NOMO-1 treated with DMSO at 0.1 percent for 48 hours (cell line): ENCODE measurements around the gene NLGN1.

Source experiments
- DNase-seq: peaks from one replicate; lab custom pipeline; 2025; ENCODE audit not compliant: unreplicated experiment; lab: John Stamatoyannopoulos, UW

NLGN1 gene

GRCh38 chr3:173945170-173945569 is 547.6 kb downstream of the NLGN1 start:
- no peak for DNase-seq

GRCh38 chr3:173945806-173946205 is 548.3 kb downstream of the NLGN1 start:
- DNase-seq, result no peak

DNA sequence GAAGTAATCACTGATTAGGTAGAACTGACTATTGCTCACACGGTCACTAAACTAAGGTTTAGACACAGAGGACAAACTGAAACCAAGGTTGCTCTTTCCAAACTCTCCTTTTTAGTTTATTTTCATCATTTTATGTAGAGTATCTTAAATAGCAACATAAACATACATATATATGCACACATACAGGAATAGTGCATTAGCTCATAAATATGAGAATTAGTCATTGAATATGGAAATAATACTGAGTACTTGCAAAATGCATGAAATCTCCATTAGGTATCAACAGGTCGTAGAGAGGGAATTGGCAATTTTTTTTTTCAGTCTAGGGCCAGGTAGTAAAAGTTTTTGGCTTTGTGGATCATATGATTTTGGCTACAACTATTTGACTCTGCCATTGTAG is 557.1 kb downstream of the NLGN1 start:
- DNase-seq, result no peak

DNA sequence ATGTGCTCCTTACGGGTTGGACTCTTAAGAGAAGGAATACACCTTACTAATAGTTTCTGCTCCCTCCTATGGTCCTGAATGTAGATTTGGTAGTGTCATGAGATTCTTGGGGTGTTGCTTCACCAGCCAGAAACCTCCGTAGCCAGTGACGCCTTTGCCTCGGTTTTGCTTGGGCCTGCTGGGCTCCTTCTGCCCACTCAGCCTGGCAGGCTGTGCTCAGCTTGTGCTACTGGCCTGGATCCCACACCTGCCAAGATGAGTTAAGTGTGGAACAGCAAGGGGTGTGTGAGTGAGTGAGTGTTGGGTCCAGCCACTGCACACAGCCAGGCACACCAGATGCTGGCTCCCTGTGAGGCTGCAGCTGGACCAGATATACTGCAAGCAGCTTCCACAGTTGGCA is 560.1 kb downstream of the NLGN1 start:
- DNase-seq, result no peak

DNA sequence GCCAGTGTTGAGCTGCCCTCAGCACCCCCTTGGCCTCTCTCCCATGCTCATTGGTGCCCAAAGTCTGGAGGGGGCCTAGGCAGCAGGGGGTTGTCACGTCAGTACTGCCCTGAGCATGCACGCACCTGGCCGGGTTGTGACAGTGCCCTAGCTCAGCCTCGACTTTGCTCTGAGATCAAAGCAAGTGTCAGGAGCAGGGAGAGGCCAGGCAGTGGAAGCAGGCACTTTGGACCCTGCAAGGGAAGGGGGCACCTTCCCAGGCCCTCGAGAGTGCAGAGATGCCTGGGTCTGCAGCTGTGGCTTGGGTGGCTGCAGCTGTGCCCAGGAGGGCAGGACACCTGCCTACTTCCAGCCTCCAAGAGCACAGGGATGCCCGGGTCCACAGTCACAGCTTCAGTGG is 561.3 kb downstream of the NLGN1 start:
- no peak for DNase-seq

DNA sequence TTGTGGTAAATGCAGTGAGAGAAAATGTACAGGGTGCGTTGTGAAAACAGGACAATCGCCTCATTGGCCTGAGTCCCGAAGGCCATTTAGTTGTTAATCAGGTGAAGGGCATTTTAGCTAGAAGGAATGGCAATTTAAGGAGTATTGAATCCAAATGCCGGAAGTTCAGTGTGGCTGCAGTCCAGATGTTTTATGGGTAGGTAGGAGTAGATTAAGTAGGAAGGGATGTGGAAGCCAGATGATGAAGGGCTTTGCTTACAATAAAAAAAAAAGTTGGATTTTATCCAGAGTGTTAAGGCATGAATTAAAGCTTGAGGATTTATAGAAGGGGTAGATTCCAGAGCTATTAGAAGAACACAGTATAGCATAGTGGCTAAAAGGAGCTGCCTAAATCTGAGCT is 572.7 kb downstream of the NLGN1 start:
- no peak for DNase-seq

DNA sequence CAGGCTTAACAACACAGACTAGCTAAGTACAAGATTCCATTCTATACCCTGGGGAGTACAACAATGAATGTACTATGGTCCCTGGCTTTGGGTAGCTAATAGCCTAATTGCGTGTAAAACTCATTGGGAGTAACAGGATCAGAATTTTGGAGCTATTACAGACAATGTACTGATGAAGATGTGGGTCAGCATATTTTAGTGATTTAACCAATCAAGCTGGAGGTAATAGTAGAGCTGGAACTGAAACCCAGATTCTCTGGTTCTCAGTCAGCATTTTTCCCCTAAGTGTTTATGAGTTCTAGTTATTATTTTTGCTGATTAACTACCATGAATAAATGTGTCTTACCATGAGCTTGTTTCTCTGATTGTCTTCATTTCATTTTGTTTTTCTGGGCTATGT is 578.7 kb downstream of the NLGN1 start:
- DNase-seq, result no peak

DNA sequence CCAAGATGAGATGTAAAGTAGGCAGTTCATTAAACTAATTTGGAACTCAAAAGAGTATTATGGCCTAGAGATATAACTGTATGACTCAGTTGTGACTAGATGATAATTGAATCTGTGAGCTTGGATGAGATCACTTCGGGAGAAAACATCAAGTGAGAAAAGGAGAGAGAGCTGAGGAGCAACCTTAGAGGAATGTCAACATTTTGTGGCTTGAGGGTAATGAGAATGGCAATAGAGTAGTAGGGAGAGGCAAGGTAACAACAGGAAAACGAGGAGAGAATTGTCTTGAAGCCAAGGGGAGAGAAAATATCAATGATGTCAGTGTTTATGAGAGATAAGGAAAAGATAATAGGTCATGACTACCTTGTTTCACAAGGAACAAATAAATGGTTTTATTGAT is 580.2 kb downstream of the NLGN1 start:
- no peak for DNase-seq

DNA sequence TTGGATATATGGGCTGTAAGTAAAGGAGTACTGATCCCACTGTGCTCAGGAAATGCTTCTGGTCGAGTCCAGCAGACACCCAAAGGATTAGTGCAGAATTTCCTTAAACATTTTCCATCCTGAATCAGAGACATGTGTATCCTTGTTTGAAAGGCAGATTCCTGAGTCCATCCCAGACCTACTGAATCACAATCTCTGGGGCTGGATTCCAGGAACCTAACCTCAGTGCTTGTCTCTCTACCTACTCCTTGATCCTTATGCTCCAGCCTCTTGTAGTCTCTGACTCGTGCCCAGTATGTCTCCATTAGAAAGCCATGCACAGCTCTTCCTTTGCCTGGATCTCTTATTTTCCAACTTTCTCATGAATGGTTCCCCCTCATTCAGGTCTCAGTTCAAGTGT is 585.8 kb downstream of the NLGN1 start:
- DNase-seq, result no peak

DNA sequence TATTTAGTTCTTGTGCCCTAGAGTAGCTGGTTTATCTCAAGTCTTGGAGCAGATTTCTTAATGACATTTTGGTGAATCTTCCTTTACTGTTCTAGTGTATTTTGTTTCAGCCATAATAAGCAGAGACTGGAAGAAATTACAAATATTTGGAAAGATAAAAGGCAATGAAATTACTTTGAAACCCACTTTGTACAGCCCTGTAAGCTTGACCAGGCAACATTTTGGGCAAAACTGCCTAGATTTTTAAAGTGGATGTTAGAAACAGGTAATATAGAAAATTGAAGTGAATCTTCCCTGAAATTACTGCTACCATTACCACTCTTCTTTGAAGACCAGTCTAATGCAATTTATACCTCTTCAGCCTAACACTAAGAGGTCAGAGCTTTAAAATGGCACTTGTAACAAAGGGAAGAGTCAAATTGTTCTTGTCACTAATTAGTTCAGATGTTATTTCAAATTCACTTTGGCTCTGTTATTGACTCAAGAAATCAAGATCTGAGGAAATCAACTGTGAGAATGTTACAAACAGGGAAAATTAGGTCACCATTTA is 589.4 kb downstream of the NLGN1 start:
- DNase-seq, result no peak

- DNase-seq, result no peak
Measured at GRCh38 chr3:173988909-173989308, 591.4 kb downstream of the NLGN1 start.

DNA sequence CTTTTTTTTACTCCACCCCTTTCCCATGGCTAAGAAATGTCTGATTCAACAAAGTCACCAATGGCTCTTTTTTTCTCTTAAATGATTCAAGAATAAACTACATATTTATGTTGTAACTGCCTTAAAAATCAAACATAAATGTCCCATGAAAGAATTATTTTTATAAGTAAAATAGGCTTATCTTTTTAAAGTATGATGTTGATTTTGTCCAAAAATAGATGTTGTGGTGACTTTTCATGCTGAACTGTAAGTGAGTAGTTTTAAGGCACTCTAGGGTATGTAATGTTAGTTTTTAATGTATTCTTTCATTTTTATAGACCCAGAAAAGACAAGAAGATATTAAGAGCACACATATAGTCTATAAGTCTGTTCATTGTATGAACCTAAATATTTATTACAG is 594.9 kb downstream of the NLGN1 start:
- no peak for DNase-seq

- no peak for DNase-seq
Measured at GRCh38 chr3:173993299-173993698, 595.8 kb downstream of the NLGN1 start.

GRCh38 chr3:174000675-174001074 is 603.1 kb downstream of the NLGN1 start:
- DNase-seq, result no peak

DNA sequence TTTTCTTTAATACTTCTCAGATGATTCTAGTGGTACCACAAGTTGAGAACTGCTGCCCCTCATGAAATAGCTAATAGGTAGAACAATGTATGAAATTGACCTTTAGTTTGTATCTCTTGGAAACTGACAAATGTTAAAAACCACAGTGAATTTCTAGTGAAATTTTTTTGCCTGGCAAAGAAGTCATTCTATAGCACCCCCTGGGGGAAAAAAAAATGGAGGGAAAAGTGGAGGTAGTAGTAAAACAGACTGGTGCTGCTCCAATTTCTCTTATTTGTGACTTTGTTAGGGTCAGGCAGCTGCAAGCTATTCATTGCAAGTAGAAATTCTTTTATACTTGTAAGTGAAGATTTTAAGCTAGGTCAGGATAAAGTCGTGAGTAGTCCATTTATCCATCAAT is 605.0 kb downstream of the NLGN1 start:
- DNase-seq, result no peak

DNA sequence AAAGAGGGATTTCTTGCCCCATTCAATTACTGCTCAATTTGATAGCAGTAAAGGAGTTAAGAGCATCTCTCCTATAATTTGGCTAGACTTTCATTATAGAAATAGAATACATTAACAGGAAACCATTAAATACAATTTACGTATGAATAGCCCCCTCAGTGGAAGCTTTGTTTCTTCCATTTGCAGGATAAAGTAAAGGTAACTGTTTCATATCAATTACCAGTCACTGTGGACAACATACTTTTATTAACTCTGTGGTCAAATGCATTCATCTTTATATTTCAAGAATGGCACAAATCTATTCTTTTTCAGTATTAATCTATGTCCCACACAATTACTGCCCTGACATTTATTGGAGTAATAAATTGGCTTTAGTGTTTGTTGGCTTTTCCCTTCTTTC is 613.4 kb downstream of the NLGN1 start:
- no peak for DNase-seq

DNA sequence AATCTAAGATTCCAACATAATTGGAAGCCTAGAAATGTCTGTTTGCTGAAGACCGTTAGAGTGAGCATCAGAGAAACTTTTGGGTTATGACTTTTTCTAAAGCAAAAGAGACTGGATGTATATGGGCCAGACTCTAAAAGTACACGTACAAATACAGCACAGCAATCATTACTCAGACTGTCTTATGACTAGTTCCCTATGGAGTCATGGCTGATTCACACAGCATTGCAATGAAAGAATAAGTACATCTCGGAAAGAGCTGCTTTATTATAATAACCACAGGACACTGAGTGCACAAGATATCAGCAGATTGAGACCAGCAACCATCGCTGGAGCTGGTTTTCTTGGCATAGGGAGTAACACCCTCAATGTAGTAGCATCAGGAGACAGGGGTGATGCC is 618.6 kb downstream of the NLGN1 start:
- DNase-seq, result no peak

DNA sequence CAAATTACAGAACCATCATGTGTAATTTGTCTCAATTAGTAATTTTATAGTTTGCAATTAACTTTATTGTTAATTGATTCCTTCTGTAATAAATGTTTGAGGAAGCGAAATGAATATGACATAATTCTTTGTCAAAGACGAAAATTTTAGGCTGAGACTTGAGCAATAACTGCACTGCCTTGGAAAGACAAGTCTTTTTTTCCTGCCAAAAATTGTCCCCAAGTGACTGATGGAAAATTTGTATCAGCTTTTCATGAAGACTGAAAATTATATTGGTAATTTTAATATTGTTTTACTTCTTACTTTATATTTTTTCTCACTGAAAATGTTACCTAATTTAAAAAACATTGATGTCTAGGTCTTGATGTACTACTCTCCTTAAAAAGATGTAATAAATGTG is 622.6 kb downstream of the NLGN1 start:
- no peak for DNase-seq

GRCh38 chr3:174023421-174023820 is 625.9 kb downstream of the NLGN1 start:
- no peak for DNase-seq

- no peak for DNase-seq
Measured at GRCh38 chr3:174028673-174029072, 631.1 kb downstream of the NLGN1 start.

DNA sequence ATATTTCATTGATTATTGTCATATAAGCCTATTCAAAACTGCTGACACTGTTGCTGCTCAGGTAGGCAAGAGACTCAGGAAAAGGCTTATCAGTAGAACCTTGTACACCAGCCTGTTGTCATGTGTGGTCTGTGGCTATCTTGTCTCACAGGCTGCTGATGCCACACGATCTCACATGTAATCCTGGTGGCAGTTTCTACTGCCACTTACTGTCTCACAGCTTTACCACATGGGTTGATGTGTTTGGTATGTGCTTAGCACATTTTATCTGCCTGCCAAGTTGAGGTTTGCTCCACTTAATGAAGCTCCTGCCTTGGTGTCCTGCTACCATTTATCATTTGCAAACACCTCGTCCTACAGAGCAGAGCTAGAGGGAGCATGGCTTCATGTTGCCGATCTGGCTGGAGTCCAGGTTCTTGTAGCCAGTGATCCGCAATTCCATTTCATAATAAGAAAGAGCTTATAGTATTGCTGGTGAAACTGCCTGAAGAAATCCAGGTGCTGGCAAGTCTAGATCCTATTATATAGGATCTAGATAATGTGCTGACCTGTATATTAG is 637.9 kb downstream of the NLGN1 start:
- no peak for DNase-seq

DNA sequence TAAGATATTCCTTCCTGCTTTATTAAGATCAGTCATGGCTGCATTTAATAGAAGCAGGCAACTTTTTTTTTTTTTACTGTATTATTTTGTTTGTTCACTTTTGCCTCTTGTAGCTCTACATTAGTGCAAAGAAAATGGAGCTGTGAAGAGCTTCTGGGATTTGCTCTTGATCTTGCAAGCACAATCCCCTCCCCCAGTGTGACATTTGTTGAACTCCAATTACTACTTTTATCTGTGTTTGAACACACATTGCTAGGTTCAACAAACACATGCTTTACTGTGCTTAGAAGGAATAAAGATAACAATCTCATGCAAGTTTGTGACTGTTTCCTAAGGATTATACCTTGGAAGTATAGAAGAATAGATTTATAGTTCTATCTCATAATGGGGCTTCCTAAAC is 648.8 kb downstream of the NLGN1 start:
- no peak for DNase-seq

DNA sequence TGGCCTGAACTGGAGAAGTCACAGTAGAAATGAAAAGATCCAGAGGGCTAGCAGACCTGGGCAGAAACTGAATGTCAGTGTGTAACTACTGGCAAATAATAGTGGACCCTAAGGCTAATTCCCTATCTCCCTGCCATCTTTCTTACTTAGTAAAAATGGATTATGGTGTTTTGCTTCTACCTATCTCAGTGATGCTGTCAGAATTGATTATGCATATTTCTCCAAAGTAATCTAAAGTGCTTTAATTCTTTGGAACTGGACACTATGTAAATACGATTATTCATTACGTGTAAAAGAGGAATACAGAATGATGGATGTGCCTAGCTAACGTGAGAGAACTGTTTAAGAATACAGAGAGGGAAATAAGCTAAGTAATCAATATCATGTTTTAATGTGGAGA is 651.9 kb downstream of the NLGN1 start:
- DNase-seq, result no peak

GRCh38 chr3:174051191-174051590 is 653.6 kb downstream of the NLGN1 start:
- DNase-seq, result no peak
